ENCODE measurements around the gene ENPP6.

Gene ENPP6

GRCh38 chr4:184188443-184189400 is 29.0 kb downstream of the ENPP6 start:
- DNase-seq, result no peak

GRCh38 chr4:184177271-184177670 is 40.4 kb downstream of the ENPP6 start:
- DNase-seq, result no peak

DNA sequence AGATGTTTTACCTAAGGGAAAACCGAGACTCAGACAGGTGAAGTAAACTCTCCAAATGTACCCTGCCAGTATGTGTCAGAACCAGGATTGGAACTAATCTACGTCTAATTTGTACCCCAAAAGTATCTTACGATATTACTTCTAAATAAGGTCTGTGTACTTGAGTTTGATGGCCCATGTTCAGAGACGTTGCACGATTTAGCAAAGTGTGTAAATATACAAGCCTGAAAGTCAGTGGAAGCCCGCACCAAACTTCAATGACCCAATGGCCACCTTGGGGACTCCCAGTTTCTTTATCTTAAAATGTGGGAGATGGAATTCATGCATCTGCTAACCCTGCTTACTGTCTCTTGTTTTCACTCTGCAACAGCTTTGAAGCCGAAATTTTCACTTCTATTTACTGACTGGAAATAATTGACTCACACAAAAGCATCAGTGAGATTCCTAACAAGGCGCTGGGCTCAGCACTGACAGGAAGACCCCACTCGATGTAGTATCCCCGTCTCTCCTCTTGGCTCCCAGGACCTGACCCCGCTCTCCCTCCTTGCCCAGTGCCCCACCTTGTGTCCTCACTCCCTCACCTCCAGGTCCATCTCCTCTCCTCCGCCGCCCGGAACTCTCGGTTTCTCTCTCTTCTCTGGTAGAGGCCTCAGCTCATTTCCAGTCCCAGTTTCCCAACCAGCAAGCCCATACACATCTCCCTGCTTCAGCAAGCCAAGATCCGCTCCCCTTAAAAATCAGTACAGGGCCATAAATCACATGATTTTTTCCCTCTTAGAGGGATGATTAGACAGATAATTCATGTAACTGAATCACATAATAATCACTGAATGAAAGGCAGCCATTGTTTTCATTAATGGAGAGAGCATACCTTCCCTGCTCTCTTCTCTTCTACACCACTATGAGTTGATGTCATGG is 42.8 kb downstream of the ENPP6 start:
- no peak for DNase-seq

DNA sequence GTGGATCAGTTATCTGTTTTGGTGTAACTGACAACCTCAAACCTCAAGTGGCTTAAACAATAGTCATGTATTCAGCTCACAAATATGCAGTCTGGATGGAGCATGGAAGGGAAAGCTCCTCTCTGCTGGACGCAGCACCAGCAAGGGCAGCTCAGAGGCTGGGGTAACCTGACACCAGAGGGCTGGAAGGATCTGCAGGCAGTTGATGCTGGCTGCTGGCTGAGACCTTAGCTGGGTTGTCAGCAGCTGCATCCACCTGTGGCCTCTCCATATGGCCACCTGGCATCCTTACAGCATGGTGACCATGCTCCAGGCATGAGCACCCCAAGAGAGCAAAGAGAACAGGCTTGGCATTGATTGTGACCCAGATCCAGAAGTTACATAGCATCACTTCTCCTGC is 46.7 kb downstream of the ENPP6 start:
- DNase-seq, result no peak

DNA sequence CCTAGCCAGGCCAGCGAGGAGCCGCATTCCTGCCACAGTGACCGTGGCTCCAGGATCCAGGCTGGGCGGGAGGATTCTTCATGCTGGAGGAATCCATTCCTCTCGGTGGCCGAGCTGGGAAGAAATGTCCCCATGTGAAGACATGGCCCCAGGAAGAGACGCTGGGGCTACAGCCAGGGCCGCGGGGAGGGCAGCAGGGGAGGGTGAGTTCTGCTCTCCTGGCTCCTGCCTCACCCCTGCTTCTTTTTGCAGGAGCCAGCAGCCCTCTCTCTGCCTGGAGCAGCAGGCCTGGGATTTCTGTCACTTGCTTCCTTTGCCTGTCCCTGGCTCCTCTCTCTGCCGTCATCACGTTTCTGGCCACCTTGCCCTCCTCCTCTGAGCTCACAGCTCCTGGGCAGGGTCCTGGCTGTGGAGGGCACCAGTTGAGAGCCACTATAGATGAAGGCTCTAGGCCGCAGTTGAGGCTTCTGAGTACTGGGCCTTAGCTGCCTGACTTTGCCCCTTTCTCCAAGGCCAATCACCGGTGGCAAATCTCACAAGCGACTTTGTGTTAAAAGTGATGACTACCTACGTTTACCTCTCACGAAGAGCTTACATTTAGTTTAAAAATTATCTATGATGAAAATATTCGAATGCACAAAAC is 48.3 kb downstream of the ENPP6 start:
- no peak for DNase-seq

- peak; percentile 92 for DNase-seq
Observed at GRCh38 chr4:184168406-184169019, 49.2 kb downstream of the ENPP6 start.

DNA sequence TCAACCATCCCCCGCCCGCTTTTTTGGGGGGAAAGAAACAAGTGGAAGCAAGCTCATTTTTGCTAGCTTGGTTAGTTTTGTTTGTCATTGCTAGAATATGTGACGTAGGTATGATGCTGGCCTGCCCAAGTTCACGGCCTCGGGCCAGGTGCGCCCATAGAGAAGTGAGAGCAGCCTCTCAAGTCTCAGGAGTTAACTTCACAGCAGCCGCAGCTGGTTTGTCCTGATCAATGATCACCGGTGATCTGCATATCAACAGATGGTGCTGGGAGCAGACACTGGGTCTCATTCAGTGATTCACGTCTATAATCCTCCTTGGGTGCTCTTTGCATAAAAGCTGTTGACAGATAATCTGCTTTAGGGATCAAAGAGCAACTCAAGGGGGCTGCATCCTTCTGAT is 50.1 kb downstream of the ENPP6 start:
- no peak for DNase-seq

DNA sequence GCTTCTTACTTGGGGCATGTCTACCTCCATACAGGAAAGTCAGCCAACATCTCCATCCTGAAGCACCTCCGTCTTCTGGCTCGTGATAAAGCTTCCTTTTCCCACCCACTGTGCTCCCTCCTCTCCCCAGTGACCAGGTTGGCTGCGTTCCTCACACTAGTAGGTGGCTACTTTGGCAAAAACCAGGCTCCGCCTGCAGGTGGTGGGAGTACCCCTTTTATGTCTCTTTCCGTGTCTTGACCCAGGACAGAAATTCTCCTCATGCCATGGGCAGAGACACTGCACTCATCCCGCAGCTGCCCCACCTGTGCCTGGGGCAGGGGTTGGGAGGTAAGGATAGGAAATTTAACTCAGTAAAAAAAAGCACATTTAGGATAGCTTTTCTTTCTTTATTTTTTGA is 50.9 kb downstream of the ENPP6 start:
- DNase-seq, result no peak

DNA sequence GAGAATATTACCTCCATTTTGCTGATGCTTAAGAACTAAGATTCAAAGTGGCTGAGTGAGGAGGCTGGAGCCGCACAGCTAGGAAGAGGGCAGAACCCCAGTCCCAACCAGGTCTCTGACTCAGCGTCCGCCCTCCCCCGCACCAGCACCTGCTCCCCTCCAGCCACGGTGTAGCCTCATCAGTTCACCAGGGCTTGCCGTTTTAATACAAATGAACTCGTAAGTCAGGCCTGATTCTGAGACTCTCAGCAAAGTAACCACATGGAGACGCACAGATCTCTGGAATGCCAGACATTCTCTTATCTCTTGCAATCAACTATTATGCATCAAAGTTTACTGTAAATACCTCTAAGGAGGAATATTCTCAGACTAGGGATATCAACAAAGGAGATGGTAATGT is 52.4 kb downstream of the ENPP6 start:
- DNase-seq, result no peak

- DNase-seq, result peak; percentile 78
Observed at GRCh38 chr4:184163813-184164212, 53.9 kb downstream of the ENPP6 start.

DNA sequence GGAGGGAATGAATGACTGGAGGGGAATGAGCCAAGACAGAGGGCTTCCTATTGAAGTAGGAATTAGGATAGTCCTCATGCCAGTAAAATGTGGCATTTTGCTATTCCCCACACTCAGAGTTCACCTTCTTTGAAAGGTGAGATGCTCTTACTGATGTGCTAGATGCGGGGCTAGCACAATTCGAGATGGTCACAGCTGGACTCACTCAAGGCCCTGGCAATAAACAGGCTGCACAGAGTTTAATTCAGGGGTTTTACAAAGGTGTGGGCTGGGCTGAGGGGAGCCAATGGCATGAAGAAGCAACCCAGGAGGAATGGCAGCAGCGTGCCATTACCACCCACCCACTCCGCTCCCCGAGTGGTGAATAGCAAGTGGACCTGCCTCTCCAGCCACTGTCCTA is 55.1 kb downstream of the ENPP6 start:
- DNase-seq, result no peak

DNA sequence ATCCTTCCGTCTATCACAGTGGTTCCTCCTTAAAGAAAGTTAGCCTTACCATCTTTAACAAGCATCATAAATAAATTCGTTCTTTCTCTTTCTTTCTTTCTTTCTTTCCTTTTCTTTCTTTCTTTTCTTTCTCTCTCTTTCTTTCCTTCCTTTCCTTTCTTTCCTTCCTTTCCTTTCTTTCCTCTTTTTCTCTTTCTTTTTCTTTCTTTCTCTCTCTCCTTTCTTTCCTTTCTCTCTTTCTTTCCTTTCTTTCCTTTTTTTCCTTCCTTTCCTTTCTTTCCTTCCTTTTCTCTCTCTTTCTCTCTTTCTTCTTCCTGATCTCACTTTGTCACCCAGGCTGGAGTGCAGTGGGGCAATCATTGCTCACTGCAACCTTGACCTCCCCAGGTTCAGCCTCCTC is 60.4 kb downstream of the ENPP6 start:
- DNase-seq, result no peak

DNA sequence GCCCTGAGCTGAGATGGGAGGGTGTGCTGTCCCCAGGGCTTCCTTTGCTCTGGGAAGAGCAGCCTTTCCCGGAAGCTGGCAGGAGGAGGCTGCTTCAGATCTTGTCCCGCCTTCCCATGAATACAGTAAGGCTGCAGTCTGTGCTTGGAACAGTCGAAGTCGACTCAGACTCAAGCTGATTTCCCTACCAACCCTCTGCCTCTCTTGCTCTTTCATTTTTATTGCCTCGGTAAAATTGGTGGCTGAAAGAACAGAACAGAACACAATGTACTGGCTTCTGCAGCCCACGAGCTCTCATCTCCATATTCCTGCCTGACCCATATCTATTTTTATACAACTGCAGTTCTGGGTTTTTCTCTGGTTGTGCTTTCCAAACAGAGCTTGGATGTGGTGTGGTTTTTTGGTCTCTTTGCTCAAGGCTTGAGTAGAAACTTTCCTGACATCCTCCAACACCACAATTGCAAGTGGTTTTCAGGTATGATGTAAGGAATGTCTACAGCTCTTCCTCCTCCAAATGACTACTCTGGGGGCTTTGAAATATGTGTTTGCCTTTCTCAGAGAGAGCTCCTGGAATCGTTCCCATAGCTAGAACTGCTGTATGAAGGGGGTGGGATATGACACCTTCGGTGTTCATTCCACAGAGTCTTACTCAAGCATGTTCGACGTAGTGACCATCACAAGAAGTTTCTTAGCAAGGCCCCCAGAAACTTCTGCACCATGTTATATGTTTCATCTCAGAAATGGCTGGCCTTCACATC is 61.3 kb downstream of the ENPP6 start:
- no peak for DNase-seq

DNA sequence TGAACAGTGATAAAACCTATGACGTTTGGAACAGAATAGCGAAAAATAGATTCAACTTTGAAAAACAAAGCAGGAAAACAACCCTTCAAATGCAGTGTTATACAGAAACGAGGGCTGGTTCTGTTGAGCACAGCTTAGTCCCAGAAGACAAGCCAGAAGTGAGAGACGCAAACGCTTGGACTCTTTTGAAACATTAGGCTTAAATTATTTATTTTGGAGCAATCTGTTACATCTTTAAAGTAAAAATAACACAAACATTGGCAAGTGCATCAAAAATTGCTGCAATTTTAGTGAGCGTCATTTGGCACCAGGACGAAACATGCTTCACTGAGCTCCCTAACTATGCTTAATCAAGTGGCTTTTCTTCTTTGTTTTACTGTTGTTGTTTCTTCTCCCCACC is 63.5 kb downstream of the ENPP6 start:
- DNase-seq, result peak; percentile 12

DNA sequence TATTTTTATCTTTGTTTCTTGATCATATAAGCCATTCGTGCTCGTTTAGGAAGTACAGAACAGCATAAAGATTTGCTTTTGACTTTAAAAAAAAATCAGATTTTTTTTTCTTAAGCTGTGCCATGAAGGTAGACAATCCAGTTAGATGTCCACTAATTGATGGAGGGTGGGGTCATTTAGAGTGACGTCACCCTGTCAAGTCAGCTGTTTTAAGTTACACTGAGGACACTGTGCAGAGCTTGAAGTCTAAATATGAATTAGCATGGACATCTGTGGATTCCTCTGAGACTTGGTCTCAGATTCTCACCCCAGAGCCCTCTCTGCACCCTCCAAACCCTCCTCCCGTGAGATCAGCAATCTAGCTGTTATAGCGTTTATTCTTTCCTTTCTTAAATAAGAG is 63.9 kb downstream of the ENPP6 start:
- no peak for DNase-seq

GRCh38 chr4:184151988-184152485 is 65.6 kb downstream of the ENPP6 start:
- DNase-seq, result no peak

GRCh38 chr4:184150102-184150839 is 67.4 kb downstream of the ENPP6 start:
- no peak for DNase-seq

DNA sequence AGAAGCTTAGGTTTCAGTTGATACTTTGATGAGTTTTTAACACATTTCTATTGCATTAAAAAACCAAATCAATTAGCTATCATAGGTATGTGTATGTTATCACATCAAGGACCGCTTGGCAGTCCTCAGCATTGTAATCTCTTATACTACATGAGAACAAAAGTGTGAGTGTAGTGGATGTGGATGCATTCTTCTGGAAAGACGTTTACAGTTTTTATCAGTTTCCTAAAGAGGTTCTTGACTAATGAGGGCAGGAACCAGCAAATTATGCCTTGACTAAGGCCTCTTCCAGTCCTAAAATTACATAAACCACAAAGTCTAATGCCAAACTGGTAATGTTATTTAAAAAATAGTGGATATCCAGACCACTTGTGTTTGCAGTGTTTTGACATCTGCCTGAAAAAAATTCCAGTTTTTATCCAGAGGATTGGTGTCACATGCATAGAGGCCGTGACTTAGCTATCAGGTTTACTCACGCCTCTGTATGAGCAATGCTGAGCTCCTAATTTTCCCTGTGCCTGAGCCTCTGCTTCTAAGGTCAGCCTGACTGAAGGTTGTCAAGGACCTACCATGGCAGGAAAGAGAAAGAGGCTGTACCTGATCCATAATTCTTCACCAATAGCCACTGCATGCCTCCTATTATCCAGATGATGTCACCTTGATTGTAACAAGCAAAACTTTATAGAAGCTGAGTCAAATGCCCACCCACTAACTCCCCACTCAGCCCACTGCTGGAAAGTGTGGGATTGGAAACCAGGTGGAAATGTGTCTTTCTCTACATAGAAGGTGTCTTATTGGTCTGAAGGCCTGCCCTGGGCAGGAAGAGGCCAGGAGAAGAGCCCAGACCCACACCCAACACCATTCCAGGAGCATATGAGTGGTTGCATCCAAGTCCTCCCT is 68.7 kb downstream of the ENPP6 start:
- no peak for DNase-seq

DNA sequence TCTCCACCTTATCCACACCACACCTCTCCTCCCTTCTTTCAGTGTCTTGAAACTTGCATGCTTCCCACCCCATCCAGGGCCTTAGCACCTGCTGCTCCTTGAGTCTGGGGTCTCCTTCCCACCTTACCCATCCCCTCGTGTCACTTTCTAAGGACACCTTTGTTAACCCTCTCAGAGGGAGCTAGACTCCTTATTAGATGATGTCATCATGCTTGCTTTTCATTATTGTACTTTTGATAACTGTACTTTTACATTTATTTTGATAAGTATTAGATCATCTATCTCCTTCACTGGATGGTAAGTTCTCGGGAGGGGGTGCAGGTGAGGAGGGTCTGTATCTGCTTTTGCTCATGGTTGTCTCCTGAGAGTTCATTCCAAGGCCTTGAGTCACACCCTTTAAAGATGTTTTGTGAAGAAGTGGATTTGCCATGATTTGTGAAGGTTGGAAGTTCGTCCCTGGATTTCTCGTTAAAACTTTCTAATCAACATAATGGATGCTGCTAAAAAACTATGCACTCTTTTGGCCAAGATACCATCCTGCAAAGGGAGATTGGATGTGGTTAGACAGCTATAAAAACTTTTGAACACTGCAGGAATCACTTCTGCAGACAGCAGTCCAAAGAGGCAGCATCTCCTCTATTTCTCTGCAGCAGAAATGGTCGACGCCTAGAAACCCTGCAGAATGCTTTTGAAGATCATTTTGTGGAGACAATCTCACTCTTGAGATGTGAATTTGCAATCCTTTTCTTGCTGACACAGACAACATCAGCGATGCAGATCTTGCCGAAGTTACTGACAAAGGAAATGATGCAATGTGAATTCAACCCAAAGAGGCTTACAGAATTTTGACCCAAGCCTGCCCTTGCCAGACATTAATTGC is 69.6 kb downstream of the ENPP6 start:
- DNase-seq, result no peak
